Fibroblast of the aortic adventitia (primary cell): ENCODE measurements around the gene MYO7A. TPM values are rescaled to one million over a fixed set of nuclear protein-coding genes. Genes with fewer than 3 reads are reported as not detected.

ENCODE experiments used
- DNase-seq: peaks from one replicate; pipeline ENCODE4 v3.0.0-alpha.2; 2010; ENCODE audit warnings: low read depth
- H3K4me3 ChIP-seq: 2 replicates; pipeline ENCODE4 v1.5.1; 2011; ENCODE audit warnings: low read depth, mild to moderate bottlenecking, control low read depth, low read length, moderate library complexity
- CTCF ChIP-seq: IDR thresholded peaks from 2 replicates; pipeline ENCODE4 v1.5.1; 2011; ENCODE audit warnings: mild to moderate bottlenecking, low read length, control low read depth, inconsistent platforms; ENCODE audit not compliant: insufficient read depth
- total RNA-seq: library from RNA; depleted of rRNA; stranded (reverse); fragments of >200 nt; gene quantifications from 2 replicates; pipeline ENCODE4 v1.2.3, GENCODE V29; 2012; ENCODE audit warnings: low replicate concordance

Gene MYO7A
- total RNA-seq, 1 donor: 0.45 TPM

- DNase-seq: peak; percentile 82
- no peak overlapping the region for H3K4me3 ChIP-seq
- peak; percentile 88 for TF ChIP-seq CTCF
Observed at GRCh38 chr11:77187776-77188632, 60.0 kb downstream of the MYO7A start.

- no peak for TF ChIP-seq CTCF
- no peak overlapping the region for H3K4me3 ChIP-seq
- no peak for DNase-seq
Observed at GRCh38 chr11:77188633-77189491, 60.8 kb downstream of the MYO7A start.

- no peak for TF ChIP-seq CTCF
- H3K4me3 ChIP-seq: no peak overlapping the region
- DNase-seq: no peak
Observed at GRCh38 chr11:77189588-77190210, 61.7 kb downstream of the MYO7A start.

GRCh38 chr11:77190331-77191075 lies 62.5 kb downstream of the MYO7A start:
- DNase-seq: no peak
- H3K4me3 ChIP-seq: no peak overlapping the region
- no peak for TF ChIP-seq CTCF

GRCh38 chr11:77191429-77191822 lies 63.4 kb downstream of the MYO7A start:
- TF ChIP-seq CTCF: no peak
- H3K4me3 ChIP-seq: no peak overlapping the region
- no peak for DNase-seq
